GM19467 (cell line): Measurements from ENCODE around the gene SLC13A2.

Experiments used
- ATAC-seq: cut with Tn5 transposase; IDR thresholded peaks from one replicate; pipeline ENCODE4 v1.9.1; 2021; ENCODE audit warnings: mild to moderate bottlenecking, moderate library complexity; ENCODE audit not compliant: unreplicated experiment

The SLC13A2 gene

DNA sequence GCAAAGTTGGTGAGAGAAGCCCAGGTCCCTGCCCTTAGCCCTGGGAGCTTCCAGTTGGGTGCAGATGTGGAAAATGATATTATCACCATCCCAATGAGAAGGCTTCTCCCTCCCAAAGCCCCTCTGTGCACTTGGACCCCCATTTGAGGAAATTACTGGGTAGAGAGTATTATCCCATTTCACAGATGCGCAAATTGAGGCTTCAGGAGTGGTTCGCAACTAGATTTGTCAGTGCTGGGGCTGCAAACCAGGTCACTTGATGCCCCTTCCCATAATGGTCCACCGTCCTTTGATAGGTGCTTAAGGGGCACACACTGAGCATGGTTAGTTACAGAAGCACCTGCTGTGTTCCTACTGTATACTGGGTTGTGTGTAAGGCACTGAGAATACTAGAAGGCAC is 18.4 kb downstream of the SLC13A2 start:
- no peak for ATAC-seq

DNA sequence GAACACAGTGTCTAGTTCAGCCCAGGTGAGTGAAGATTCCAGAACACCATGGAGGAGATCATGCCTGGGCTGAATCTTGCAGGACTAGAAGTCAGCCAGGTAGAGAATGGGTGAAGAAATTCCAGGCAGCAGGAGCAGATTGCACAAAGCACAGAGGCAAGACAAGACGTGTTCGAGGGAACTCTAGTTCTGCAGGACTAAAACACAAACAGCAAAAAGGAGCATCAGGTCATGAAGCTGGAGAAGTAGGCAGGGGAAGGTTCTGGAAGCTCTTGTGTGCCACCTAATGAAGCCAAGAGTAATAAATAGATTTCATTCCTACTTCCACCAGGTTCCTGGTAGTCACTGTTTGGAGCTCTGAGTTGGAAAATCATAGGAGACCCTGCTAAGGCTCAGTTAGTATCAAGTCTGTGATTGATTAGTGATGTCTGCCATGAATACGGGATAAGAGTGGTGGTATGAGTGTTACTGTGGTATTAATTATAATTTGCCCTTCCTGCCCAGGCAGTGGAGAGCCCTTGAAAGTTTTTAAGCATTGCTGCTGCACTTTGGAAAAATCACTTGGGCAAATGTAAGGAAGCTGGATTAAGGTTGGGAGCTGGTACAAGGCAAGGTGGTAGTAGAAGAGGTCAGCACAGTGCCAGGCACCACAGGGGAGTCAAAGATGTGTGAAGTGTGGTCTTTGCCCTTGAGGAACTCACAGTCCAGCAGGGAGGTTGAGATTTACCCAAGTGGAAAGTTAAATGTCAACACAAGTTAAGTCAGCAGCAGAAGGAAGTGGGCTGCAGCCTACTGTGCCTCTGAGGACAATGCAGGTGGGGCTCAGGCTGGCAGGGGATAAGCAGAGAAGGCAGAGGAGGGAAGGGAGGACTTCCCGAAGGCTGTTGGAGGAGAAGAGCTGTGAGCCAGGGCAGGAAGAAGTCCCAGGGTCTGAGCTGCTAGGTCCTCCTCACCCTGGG is 19.2 kb downstream of the SLC13A2 start:
- no peak for ATAC-seq

DNA sequence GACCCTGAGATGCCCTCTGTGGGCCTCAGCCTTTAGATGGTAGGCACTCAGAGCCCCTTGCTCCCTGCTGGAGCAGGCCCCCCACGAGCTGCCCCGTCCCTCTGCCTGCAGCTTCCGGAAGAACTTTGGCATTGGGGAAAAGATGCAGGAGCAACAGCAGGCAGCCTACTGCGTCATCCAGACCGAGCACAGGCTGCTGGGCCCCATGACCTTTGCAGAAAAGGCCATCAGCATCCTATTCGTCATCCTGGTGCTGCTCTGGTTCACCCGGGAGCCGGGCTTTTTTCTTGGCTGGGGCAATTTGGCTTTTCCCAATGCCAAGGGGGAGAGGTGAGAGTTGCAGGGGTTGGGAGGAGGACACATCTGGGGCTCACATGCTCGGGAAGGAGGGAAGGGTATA is 20.0 kb downstream of the SLC13A2 start:
- no peak for ATAC-seq

DNA sequence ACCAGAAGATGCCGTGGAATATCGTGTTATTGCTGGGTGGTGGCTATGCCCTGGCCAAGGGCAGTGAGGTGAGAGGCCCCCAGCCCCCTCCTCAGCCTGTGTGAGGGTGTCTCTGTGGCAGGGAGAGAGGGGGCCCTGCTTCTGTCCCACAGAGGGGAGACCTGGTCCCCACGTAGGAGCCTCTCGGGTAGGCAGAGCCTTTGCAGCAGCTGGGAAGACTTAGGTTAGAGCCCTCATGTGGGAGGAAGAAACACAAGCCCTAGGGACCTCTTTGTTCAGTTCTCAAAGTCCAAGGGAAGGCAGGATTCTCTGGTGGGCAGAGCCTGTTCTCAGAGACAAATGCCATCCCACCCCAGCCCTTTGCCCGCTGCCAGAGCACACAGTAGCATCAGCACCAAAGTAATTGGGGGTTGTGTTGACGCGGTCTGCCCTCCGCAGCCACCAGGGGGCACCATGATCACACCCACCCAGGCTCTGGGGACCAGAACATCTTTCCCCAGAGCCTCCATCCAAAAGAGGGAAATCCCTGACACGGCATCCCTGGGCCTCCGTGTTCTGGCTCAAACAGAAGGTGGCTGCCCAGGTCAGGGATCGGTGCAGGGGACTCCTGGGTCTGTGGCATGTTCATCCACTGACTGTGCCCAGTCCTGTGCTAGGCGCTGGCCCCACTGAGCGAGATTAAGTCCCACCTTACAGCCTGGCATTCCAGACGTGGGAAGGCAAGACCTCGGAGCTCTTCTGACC is 21.2 kb downstream of the SLC13A2 start:
- no peak for ATAC-seq

DNA sequence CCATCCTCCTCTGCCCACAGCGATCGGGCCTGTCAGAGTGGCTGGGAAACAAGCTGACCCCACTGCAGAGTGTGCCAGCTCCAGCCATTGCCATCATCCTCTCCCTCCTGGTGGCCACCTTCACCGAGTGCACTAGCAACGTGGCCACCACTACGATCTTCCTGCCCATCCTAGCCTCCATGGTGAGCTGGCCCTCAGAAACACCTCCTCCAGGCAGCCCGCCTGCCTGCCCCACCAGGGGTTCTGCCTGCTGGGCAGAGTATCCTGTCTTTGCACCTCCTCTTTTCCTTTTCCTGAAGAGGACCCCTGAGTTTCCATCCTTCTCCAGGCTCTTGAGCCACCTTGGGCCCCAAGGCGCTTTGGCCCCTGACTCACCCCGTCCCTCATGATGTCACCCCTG is 22.2 kb downstream of the SLC13A2 start:
- ATAC-seq = no peak

DNA sequence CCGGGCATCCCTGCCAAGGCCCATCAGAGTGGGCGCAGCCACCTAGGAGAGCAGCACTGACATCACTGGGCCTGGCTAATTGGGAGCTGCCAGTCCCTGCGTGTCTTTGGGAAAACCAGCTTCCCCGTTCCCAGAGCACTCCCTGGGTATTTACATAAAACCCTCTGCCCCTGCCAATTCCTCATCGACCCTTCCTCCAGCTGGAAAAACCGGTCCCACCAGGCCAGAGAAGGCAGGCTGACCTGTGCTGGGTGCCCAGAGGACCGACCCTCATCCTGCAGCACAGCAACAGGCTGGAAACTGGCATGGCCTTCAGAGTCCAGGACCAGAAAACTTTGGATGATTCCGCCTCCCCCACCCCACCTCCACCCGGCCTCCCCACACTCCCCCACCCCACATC is 24.5 kb downstream of the SLC13A2 start:
- ATAC-seq = no peak

DNA sequence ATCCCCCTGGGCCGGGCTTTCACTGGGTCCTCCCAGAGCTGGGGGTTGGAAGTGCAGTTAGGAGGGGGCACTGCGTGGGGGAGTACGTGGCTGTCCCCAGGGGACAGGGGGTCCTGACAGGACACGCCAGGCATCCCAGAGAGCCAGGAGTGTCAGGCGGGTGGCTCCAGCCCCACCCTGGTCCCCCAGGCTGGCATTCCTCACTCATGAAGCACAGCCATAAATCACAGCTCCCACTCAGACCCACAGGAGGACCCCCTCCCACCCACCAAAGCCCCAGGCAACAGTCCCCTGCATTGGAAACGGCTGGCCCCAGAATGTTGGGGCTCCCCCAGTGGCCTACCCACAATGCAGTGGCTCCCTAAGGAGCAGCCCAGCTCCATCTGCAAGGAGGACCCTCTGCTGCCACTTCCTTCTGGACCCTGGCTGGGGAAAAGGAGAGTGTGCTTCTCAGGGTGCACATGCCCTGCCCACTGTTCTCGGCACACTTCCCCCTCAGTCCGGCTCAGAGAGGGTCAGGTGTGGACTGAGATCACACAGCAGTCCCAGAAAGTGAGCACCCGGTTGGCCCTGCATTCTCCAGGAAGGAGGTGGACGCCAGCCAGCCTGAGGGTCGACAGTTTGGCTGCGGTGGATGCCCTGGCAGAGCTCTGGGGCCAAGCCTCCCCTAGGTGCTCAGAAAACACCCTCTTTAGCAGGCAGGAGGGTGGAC is 25.4 kb downstream of the SLC13A2 start:
- ATAC-seq = no peak

DNA sequence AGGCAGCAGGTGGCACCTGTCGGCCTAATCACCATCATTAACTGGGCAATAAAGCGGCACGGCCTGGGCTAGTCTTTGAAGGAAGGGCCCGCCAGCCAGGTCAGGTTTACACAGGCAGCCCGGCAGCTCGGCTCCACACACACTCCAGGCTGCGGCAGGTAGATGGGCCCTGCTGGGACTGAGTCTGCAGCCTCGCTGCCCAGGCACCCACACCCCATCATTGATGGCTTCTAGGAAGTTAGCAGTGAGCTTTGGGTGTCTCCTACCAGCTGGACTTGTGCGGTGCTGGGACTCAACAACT is 25.9 kb downstream of the SLC13A2 start:
- no peak for ATAC-seq

DNA sequence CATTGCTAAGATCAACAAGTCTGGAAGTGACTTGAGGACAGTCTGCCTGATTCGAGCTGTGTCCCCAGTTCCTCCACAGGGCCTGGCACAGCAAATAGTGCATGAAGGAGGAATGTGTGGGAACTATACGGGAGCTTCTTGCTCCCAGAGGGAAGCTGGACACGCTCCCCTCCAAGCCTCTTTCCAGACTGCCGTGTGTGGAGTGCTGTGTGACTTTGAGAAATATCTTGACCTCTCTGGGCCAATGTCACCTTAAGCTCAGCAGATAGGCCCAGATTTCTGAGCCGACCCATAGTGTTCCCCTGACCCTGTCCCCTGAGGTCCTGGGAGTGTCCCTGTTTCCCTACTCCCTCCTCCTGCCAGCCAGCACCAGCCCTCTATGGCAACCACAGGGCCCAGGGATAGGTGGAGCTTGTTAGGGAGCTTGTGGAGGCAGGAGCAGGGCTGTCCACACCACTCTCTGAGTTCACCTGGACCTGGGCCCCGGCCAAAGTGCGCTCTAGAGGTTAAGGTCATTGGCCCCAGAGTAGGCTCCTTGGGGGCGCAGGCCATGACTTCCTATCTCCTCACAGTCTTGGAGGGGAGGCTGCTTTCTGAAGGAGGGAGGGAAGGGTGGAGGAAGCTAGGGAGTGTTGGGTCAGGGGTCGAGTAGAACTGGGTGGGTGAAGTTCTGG is 26.4 kb downstream of the SLC13A2 start:
- ATAC-seq = no peak

DNA sequence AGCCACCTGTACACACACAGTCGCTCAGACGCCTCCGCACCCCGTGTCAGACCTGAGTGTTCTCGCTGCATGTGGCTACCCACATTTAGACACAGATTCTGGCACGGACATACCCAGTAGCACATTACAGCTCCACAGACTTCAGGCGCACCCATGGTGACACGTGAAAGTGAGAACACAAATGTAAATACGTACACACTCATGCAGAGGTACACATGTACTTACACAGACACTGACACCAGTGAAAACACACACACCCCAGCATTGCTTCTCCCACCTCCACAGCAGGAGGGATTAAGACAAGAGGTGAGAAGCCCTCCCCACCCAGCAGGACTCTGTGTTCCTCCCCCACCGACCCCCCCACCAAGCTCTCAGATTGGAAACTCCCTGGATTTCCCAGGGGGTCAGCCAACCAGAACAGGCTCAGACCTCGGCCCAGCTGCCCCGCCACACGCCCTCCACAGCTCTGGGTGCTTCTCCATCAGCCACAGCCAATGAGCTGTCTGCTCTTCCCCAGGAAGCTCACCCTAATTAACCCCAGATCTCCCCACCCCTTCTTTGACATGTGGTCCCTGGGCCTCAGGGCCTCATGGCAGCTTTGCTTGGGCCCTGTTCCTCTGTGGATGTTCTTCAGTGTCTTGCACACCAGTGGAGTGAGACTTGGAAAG is 27.4 kb downstream of the SLC13A2 start:
- no peak for ATAC-seq

DNA sequence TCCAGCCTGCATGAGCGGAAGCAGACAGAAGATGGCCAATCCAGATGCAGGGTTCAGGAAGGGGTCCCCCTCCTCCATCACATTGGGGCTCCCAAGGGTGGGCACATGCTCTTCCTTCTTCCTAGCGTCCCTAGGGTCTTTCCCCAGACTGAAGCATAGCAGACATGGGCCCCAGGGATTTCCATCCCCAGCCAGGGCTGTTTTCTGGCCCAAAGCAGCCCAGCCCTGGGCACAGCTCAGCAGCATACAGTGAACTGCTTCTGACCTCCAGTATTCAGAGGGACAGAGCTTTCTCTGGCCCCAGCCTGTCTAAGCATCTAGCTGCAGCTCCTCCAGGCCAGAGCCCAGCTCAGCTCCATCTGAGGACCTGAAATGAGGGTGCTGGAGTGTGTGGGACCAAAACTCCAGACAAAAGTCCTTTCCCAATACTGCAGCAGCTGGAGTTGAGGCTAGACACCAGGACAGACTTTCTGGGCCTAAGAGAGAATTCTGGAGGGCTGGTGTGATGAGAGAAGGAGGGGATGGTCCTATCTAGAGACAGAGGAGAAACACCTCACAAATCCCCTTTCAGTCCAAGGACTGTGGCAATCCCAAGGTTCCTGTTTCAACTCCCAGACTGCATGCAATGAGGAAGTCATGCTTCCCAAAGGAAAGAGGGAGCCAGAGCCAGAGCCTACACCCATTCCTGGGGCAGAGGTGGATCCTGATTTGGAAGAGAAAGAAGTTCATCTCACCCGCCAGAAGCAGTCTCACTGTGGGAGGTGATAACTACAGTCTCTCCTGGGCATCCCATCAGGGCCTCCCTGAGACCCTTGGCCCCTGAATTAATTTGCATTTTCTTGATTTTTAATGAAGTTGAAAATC is 28.2 kb downstream of the SLC13A2 start:
- no peak for ATAC-seq

DNA sequence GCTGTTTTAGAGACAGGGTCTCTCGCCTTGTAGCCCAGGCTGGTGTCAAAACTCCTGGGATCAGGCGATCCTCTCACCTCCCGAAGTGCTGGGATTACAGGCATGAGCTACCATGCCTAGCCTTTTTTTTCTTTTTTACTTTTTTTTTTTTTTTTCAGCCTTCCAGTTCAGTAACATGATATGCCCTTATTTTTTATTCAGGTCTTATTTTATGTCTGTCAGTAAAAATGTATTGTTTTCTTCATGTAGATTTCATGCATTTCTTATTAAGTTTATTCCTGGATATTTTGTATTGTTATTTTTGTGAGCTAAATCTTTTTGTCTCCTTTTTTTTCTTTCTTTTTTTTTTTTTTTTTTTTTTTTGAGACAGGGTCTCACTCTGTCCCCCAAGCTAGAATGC is 30.0 kb downstream of the SLC13A2 start:
- no peak for ATAC-seq

DNA sequence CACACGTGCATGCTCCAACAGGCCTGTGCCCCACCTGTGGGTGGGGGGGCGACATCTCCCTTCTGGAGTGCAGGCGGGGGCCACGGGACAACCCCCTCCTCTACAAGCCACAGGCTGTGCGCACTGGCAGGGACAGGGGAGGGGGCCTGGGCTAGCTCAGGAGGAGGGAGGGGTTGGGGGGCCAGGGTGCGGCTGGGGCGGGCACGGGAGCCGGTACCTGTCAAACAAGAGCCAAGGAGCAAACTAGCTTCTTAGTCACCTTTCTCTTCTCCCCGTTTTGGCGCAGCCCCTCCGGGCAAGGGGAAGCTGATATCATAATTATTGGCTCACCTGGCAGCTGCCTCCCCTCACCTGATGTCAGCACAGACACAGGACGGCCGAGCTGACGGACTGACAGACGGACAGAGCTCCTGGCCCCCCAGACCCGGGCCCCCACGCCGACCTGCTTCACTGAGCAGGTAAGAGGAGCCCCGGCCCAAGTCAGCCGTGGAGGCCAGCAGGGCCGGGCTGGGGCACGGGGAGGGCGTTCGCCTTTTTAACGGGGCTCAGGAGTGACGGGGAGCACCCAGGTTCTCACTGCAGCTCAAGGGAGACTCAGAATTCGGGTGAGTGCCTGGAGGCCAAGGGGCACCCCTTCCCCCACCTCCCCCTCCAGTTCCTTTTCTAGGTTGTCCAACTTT is 32.7 kb downstream of the SLC13A2 start, which contains the start of gene FOXN1:
Gene FOXN1, plus strand, starts transcription at position 363 of the 680 bp plus-strand sequence. CDS start 17,622 bp downstream, outside the sequence.
- no peak for ATAC-seq

DNA sequence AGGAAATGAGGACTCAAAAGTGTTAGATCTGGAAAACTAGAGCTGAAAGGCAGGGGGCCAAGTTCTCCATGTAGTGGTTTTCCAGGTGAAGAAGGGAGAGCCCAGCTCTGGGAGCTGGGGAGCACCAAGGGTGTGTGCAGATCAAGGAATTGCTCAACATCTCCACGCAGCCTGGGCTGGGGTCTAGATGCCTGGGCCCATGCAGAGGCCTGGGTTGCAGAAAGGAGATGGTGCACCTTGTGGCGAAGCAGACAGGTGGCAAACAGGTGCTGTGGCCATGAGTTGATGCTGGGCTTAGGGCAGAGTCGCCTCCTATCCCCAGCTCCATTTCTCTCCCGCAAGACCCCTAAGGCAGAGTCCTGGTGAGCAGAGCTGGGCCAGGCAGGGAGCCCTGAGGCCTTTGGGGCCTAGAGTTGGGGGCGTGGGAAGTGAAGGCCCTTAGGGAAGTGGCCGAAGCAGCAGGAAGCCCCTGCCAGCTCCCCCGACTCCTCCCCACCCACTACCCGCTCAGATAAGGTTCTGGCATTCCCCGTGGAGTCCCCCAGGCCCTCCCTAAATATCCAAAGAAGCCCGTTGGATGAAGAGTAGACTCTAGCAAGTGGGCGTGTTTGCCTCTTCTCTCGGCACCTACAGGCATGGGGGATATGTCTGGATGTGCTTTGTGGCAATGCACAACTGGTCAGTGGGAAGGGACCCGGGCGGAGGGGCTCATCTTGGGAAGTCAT is 33.5 kb downstream of the SLC13A2 start:
- no peak for ATAC-seq

DNA sequence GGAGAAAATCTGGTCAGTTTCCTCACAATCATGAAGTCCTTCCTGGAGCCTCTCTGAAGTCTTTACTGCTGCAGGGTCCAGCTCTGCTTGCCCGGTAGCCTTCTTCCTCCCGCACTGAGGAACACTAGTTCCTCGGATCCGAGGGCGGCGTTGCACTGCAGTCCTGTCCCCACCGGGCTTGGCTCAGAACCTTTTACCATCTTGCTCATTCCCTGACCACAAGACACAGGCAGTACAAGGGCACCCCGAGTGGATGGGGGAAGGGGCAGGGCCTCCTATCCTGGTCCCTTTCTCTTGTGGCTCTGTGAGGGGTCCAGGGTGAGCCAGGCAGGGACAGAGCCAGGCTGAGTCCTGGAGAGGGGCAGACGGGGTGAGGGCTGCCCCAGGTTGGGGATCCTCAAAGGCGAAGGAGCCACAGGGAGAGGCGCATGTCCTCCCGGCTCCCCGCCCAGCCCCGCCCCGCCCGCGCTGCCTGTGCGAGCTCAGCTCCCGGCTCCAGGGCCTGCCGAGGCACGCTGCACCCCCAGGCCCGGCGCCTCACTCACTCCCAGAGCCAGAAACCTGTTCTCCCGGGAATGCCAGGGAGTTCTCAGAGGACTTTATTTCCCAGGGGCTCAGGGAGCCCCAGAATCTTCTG is 34.2 kb downstream of the SLC13A2 start:
- no peak for ATAC-seq

DNA sequence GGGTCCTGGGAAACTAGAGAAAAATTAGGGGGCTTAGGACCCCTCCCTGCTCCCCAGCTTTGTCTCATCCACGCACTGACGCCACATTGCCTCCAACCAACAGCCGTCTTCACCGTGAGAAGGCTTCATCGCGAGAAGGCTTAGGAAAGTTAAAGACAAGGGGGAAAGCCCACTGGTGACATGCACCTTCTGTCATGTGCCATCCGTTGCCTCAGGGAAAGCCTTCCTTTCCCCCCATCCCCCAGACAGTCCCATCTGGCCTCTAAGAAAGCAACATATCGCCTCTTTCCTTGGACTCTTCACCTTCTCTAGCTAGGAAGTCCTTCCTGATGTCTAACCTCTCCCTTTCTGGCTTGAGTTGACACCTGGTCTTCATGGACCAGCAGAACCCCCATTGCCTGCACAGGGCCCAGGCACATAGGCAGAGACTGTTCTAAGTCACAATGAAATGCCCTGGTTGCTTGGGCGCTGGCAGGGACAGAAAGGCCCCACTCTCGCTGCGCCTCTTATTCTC is 34.8 kb downstream of the SLC13A2 start:
- ATAC-seq = no peak

DNA sequence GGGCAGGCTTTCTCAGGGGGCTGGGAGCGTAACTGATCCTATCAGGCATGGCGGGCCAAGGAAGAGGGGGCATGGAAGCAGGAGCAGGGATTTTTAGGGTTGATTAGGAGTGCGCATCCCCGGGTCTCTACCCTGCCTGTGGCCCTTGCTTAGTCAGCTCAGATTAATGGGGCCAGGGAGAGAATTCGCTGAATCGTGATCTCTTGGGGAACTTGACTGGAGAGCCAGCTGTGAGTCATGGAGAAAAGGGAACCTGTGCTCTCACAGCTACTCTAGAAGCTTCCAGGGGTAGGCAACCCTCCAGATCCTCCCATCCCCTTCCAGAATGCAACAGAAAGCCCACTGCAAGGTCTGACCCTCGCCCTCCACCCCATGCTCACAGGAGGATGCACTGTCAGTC is 36.3 kb downstream of the SLC13A2 start:
- no peak for ATAC-seq
